Bronchial epithelial cell (primary cell): Measurements from ENCODE around the gene DCLRE1C. TPM values are rescaled to one million over a fixed set of nuclear protein-coding genes. Genes with fewer than 3 reads are reported as not detected.

Experiments used
- DNase-seq: peaks from one replicate; pipeline ENCODE4 v3.0.0-alpha.2; 2010; ENCODE audit warnings: low read depth
- FAIRE-seq: peaks from 2 replicates; lab custom pipeline; 2011; peaks lifted over from hg19 to GRCh38; lab: Jason Lieb, UNC
- H3K27me3 ChIP-seq: 2 replicates; pipeline ENCODE4 v1.5.1; 2011; ENCODE audit warnings: low read length; ENCODE audit not compliant: control insufficient read depth, insufficient read depth
- H3K36me3 ChIP-seq: 2 replicates; pipeline ENCODE4 v1.5.1; 2011; ENCODE audit warnings: low read length; ENCODE audit not compliant: control insufficient read depth, insufficient read depth
- H3K4me3 ChIP-seq: 2 replicates; pipeline ENCODE4 v1.5.1; 2011; ENCODE audit warnings: mild to moderate bottlenecking, low read depth, low read length, control low read depth
- total RNA-seq: library from RNA; depleted of rRNA; stranded (reverse); fragments of >200 nt; gene quantifications from 2 replicates; pipeline ENCODE4 v1.2.1, GENCODE V29; 2014
- TF ChIP-seq, protein P1 (sequence below): IDR thresholded peaks from 2 replicates; pipeline ENCODE4 v1.5.1; 2011; ENCODE audit warnings: mild to moderate bottlenecking, moderate library complexity, low read length, control low read depth, inconsistent platforms; ENCODE audit not compliant: insufficient read depth, severe bottlenecking

DCLRE1C gene
- total RNA-seq, 1 donor from 2014 or later = 9.0 TPM

DNA sequence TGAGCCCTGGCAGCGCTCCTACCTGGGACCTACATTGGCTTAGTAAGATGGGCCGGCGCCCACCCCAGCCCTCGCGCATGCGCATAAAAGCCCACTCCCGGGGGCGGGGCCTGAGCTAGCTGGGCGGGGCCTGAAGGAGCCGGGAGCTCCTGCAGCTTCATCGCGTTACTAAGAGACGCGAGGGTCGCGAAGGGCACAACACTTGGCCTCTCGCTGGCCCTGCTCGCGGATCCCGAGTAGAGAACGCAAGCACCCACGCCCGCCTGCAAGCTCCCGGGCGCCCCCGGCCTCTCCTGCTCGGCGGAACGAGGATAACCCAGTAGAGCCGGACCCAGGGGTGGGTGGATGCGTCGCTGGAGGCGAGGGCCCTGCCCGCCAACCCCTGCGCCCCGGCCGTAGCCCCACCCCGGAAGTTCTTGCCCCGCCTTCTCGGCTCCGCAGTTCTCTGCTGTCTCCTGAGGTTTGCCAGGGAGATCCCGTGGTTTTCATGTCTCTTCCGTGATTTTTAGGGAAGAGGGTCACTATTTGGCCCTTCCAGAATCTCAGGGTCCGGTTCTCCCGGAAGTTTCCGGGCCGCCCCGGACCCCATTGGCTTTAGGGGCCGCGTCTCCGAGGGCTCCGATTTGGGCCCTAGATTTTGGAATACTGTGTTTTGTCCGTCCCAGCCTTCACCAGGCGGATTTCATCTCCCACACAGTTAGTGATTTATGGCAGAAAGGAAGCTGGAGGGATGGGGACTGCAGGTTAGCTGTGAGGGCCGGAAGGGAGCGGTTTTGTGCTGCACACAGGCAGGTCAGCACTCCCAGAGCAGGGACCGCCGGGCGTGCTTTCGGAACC, 5.5 kb upstream of the DCLRE1C start, which contains the start of gene MEIG1:
MEIG1 (plus strand) TSS at position 168 of the 837 bp plus-strand sequence. CDS start 7,081 bp downstream, outside the sequence.
- no peaks in the 10 kb centered on the region for H3K27me3 ChIP-seq
- FAIRE-seq = no peak
- peak; percentile 79 for DNase-seq
- H3K36me3 ChIP-seq = no peaks in the 10 kb centered on the region
- TF ChIP-seq, protein P1, sequence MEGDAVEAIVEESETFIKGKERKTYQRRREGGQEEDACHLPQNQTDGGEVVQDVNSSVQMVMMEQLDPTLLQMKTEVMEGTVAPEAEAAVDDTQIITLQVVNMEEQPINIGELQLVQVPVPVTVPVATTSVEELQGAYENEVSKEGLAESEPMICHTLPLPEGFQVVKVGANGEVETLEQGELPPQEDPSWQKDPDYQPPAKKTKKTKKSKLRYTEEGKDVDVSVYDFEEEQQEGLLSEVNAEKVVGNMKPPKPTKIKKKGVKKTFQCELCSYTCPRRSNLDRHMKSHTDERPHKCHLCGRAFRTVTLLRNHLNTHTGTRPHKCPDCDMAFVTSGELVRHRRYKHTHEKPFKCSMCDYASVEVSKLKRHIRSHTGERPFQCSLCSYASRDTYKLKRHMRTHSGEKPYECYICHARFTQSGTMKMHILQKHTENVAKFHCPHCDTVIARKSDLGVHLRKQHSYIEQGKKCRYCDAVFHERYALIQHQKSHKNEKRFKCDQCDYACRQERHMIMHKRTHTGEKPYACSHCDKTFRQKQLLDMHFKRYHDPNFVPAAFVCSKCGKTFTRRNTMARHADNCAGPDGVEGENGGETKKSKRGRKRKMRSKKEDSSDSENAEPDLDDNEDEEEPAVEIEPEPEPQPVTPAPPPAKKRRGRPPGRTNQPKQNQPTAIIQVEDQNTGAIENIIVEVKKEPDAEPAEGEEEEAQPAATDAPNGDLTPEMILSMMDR = no peak
- peak within 1 kb of the TSS; percentile 75 for H3K4me3 ChIP-seq

DNA sequence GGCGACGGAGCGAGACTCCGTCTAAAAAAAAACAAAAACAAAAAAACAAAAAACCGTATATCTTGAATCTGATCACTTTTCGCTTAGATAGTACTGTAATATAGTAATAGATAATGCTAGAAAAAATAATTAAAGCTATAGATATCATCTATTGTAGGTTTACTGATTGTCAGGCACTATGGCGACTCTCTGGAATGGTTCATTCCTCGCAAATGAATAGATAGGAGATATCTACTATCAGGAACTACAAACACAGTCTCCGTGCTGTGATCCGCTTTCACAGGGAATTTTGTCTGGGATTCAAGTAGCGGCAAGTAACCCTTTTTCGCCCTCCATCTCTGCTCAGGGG, 5.0 kb upstream of the DCLRE1C start:
- DNase-seq (no peak), FAIRE-seq (no peak)
- H3K4me3 ChIP-seq = peak overlapping the region; percentile 75
- H3K36me3 ChIP-seq = no peaks in the 10 kb centered on the region
- TF ChIP-seq, protein P1 = no peak
- no peaks in the 10 kb centered on the region for H3K27me3 ChIP-seq

- no peaks in the 10 kb centered on the region for H3K36me3 ChIP-seq
- H3K27me3 ChIP-seq = no peaks in the 10 kb centered on the region
- DNase-seq (no peak), FAIRE-seq (no peak)
- H3K4me3 ChIP-seq = no peak overlapping the region
- TF ChIP-seq, protein P1 = no peak
Observed at GRCh38 chr10:14954934-14955333, 1.0 kb upstream of the DCLRE1C start.

DNA sequence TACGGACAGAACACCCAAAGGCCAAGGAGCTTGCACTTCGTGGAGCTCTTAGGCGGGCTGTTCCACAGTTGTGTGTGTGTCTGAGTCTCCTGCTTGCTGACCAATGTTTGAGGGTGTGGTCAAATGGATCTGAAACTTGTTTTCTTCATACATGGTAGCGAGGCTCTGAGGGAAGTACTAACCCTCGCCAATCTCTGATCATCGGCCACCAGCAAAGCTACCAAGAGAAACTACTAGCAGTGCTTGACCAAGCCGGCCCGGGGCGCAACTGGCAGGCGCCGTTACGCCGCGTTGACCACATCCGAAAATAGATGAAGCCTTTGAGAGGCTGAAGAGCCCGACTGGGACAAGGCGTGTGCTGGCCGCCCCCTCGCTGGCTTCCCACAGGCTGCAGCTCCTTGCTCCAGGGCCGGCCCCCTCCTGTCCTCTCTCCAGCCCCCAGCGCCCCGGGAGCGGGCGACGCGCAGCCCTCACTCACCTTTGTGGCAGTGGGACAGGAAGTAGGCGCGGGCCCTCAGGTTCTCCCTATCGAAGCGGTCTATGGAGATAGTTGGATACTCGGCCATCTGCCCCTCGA, 384 bp downstream of the DCLRE1C start:
- peak; percentile 49 for DNase-seq
- no peak for FAIRE-seq
- Histone ChIP-seq H3K4me3 (peak overlapping the region; percentile 74), H3K27me3 (no peaks in the 10 kb centered on the region), H3K36me3 (no peaks in the 10 kb centered on the region)
- TF ChIP-seq, protein P1 = no peak

DNA sequence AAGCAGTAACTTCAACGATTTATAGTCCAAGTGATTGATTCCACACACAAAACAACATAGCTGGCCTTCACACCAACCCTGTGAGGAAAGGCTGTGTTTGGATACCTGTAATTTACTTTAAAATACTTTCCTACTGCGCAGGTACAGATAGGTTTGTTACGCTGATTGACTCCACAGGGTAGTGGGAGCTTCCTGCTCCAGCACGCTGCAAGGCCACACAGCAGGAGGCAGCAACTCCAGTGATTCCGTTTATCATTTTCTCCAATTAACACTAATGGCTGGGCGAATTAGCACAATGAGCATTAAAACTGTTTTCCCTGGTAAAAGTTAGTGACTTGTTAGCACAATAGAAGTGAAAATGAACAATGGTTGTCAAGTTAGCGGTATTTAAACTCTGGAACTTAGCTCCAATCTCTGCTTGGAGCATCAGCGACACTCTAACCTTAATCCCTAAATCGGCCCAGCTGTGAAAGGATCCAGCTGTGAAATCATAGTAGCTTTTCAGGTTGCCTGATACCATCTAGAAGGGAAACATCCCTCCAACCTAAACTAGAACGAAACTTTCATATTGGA, 959 bp downstream of the DCLRE1C start:
- no peak for FAIRE-seq
- TF ChIP-seq, protein P1 = peak; percentile 12
- H3K27me3 ChIP-seq = no peaks in the 10 kb centered on the region

More for the DNA sequence above, 959 bp downstream of the DCLRE1C start:
- peak overlapping the region; percentile 74 for H3K4me3 ChIP-seq
- H3K36me3 ChIP-seq = peaks cover 1% of the 10 kb centered on the region
- DNase-seq = peak; percentile 13
